Karpas-422 (cell line): Measurements from ENCODE around the gene GCFC2. TPM values are rescaled to one million over a fixed set of nuclear protein-coding genes. Genes with fewer than 3 reads are reported as not detected.
A peak's percentile ranks its signal among the peaks of the same experiment; 100 is the strongest.

ENCODE experiments used
- DNase-seq: peaks from one replicate; pipeline ENCODE4 v3.0.0-alpha.2; 2015
- H2AFZ ChIP-seq: fragments of 200-600 bp; sonication (generic); 2 replicates; pipeline ENCODE4 v1.6.1; 2014; ENCODE audit warnings: antibody characterized with exemption, low read length, mixed read lengths
- H3K27ac ChIP-seq: fragments of 200-600 bp; sonication (generic); 2 replicates; pipeline ENCODE4 v1.5.1; 2014; ENCODE audit warnings: mild to moderate bottlenecking, low read length, moderate library complexity
- H3K27me3 ChIP-seq: fragments of 200-600 bp; sonication (generic); 2 replicates; pipeline ENCODE4 v1.6.1; 2014; ENCODE audit warnings: low read length, mixed read lengths
- H3K36me3 ChIP-seq: fragments of 200-600 bp; sonication (generic); 2 replicates; pipeline ENCODE4 v1.6.1; 2014; ENCODE audit warnings: low read length, mixed read lengths; ENCODE audit not compliant: insufficient read depth
- H3K4me1 ChIP-seq: fragments of 200-600 bp; sonication (generic); 2 replicates; pipeline ENCODE4 v1.6.1; 2014; ENCODE audit warnings: mild to moderate bottlenecking, low read length, mixed read lengths
- H3K4me2 ChIP-seq: fragments of 200-600 bp; sonication (generic); 2 replicates; pipeline ENCODE4 v1.6.1; 2014; ENCODE audit warnings: low read length, low read depth, mild to moderate bottlenecking; ENCODE audit not compliant: poor library complexity, severe bottlenecking
- H3K4me3 ChIP-seq: fragments of 200-600 bp; sonication (generic); 2 replicates; pipeline ENCODE4 v1.5.1; 2014; ENCODE audit warnings: mild to moderate bottlenecking, antibody characterized with exemption, low read length, mixed read lengths
- H3K79me2 ChIP-seq: fragments of 200-600 bp; sonication (generic); 2 replicates; pipeline ENCODE4 v1.6.1; 2014; ENCODE audit warnings: mild to moderate bottlenecking, low read length, mixed read lengths
- H3K9ac ChIP-seq: fragments of 200-600 bp; sonication (generic); 2 replicates; pipeline ENCODE4 v1.6.0; 2014; ENCODE audit warnings: low read length
- H3K9me2 ChIP-seq: fragments of 200-600 bp; sonication (generic), shearing (Covaris generic); replicated peaks from 2 replicates; pipeline ENCODE4 v1.6.0; 2014; ENCODE audit warnings: mild to moderate bottlenecking, low read length, moderate library complexity; ENCODE audit not compliant: insufficient read depth
- H3K9me3 ChIP-seq: fragments of 300-700, 200-600 bp; sonication (generic); 2 replicates; pipeline ENCODE4 v1.6.1; 2014; ENCODE audit warnings: low read length, mixed read lengths
- H4K20me1 ChIP-seq: fragments of 200-600 bp; sonication (generic); 2 replicates; pipeline ENCODE4 v1.6.1; 2014; ENCODE audit warnings: mild to moderate bottlenecking, antibody characterized with exemption, low read length, low read depth; ENCODE audit not compliant: insufficient read depth
- total RNA-seq: library from RNA; depleted of rRNA; stranded (reverse); fragments of >200 nt; shearing (Covaris generic); gene quantifications from 2 replicates; pipeline ENCODE4 v1.2.3, GENCODE V29; 2014; ENCODE audit warnings: low replicate concordance

Gene GCFC2
- total RNA-seq, 1 experiment from 2014 or later, result 108 TPM

DNA sequence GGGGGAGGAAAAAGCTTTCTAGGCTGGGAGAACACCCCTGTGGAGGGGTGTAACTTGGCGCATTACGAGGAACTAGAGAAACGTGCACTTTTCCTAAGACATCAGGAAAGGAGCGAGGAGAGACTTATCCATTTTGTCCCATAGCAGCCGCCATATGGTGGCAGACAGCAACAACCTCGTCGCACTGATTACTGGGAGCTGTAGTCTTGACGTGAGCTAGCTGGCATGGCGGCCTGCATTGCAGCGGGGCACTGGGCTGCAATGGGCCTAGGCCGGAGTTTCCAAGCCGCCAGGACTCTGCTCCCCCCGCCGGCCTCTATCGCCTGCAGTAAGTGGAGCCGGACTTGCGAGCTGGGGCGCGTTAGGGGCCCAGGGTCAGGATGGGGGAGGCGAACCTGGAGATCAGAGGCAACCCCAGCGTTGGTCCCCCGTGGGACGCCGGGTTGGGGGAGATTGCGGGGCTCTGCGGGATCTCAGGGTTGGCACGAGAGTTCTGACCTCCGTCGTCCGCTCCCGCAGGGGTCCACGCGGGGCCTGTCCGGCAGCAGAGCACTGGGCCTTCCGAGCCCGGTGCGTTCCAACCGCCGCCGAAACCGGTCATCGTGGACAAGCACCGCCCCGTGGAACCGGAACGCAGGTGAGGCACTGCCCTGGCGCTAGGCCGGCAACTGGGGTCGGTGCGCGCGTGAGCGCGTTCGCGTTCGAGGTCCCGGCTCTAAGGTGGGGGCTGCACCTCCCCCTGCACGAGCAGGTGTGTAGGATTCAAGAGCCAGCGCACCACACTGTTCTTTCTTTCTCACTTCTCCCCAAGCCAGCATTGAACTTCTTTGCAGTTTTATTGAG, 63.9 kb downstream of the GCFC2 start, which contains the start of gene MRPL19:
Gene MRPL19 (plus strand): TSS at position 201 of the 843 bp plus-strand sequence. CDS start 25 bp downstream, at position 226.
- H3K9me3 ChIP-seq, result no peaks in the 10 kb centered on the region
- H3K9ac ChIP-seq, result peak within 1 kb of the TSS; percentile 84
- peak within 1 kb of the TSS; percentile 83 for H3K4me3 ChIP-seq
- peak within 1 kb of the TSS; percentile 97 for H2AFZ ChIP-seq
- no peaks in the 10 kb centered on the region for H3K9me2 ChIP-seq
- H3K36me3 ChIP-seq, result peaks cover 27% of the 10 kb centered on the region
- H3K4me2 ChIP-seq, result peak within 1 kb of the TSS; percentile 95
- H3K27ac ChIP-seq, result peak within 1 kb of the TSS; percentile 50
- peaks cover 52% of the 10 kb centered on the region for H3K79me2 ChIP-seq
- H3K4me1 ChIP-seq, result peaks cover 23% of the 10 kb centered on the region
- DNase-seq, result peak; percentile 97
- H3K27me3 ChIP-seq, result no peaks in the 10 kb centered on the region
- H4K20me1 ChIP-seq, result no peaks in the 10 kb centered on the region

DNA sequence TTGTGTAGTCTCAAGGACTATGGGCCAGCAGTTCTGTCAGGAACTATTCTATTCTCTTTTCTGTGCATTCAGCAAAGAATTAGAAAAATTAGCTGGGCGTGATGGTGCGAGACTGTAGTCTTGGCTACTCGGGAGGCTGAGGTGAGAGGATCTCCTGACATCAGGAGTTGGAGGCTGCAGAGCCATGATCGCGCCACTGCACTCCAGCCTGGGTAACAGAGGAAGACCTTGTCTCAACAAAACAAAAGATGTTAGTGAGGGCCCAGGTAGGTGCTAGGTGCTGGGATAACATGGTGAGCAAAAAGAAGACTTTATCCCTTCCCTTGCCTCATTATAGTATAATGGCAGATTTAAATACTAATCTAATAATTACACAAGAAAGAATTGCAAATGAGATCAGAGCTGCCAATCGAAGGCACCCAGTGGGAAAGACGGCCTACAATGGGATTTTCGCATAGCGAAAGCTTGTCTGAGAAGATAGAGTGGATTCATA, 64.6 kb downstream of the GCFC2 start:
- peaks cover 46% of the 10 kb centered on the region for H3K79me2 ChIP-seq
- H3K36me3 ChIP-seq, result peaks cover 20% of the 10 kb centered on the region
- H3K4me3 ChIP-seq, result peak overlapping the region; percentile 83
- no peaks in the 10 kb centered on the region for H3K9me3 ChIP-seq
- peak overlapping the region; percentile 97 for H2AFZ ChIP-seq
- peak overlapping the region; percentile 95 for H3K4me2 ChIP-seq
- peak overlapping the region; percentile 84 for H3K9ac ChIP-seq
- H3K27ac ChIP-seq, result no peak overlapping the region
- peak; percentile 50 for DNase-seq
- H3K9me2 ChIP-seq, result no peaks in the 10 kb centered on the region
- peaks cover 23% of the 10 kb centered on the region for H3K4me1 ChIP-seq
- H3K27me3 ChIP-seq, result no peaks in the 10 kb centered on the region
- H4K20me1 ChIP-seq, result no peaks in the 10 kb centered on the region

DNA sequence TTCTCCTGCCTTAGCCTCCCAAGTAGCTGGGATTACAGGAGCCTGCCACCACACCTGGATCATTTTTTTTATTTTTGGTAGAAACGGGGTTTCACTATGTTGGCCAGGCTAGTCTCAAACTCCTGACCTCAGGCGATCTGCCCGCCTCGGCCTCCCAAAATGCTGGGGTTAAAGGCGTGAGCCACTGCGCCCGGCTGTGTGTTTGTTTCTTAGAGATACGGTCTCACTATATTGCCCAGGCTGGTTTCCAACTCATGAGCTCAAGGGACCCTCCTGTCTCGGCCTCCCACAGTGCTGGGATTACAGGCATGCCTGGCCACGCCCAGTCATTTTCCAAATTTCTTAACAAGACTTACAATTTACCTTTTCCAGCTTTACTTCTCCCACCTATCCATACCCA, 65.1 kb downstream of the GCFC2 start:
- peaks cover 41% of the 10 kb centered on the region for H3K79me2 ChIP-seq
- peaks cover 23% of the 10 kb centered on the region for H3K4me1 ChIP-seq
- H3K9me2 ChIP-seq, result no peaks in the 10 kb centered on the region
- peak overlapping the region; percentile 97 for H2AFZ ChIP-seq
- peak overlapping the region; percentile 95 for H3K4me2 ChIP-seq
- peaks cover 18% of the 10 kb centered on the region for H3K36me3 ChIP-seq
- H3K27me3 ChIP-seq, result no peaks in the 10 kb centered on the region
- 0 out of 2 replicates have a peak overlapping the region, but pooled peaks have one; percentile 83 for H3K4me3 ChIP-seq
- DNase-seq, result no peak
- no peak overlapping the region for H3K9ac ChIP-seq
- no peaks in the 10 kb centered on the region for H4K20me1 ChIP-seq
- no peaks in the 10 kb centered on the region for H3K9me3 ChIP-seq
- no peak overlapping the region for H3K27ac ChIP-seq

- Histone ChIP-seq H3K4me1 (peaks cover 22% of the 10 kb centered on the region), H3K27ac (no peak overlapping the region), H3K79me2 (peaks cover 24% of the 10 kb centered on the region), H3K4me3 (no peak overlapping the region), H3K9me2 (no peaks in the 10 kb centered on the region), H3K4me2 (no peak overlapping the region), H3K9me3 (no peaks in the 10 kb centered on the region), H3K9ac (no peak overlapping the region), H2AFZ (no peak overlapping the region), H3K27me3 (no peaks in the 10 kb centered on the region), H4K20me1 (no peaks in the 10 kb centered on the region), H3K36me3 (peaks cover 2% of the 10 kb centered on the region)
- no peak for DNase-seq
Measured at GRCh38 chr2:75643980-75644379, 66.7 kb downstream of the GCFC2 start.

DNA sequence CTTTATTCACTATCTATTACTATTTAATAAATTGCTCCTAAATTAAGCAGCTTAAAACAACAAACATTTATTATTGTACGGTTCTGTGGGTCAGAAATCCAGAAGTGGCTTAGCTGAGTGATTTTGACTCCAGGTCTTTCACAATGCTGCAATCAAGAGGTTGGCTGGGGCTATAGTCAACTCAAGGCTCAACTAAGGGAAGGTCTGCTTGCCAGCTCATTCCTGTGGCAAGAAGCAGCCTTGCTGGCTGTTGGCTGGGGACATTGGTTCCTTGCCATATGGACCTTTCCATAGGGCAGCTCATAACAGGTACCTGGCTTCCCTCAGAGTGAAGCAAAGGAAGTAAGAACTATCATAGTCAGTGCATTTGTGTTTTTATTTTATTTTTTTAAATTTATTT, 69.1 kb downstream of the GCFC2 start:
- Histone ChIP-seq H2AFZ (no peak overlapping the region), H4K20me1 (no peaks in the 10 kb centered on the region), H3K27ac (no peak overlapping the region), H3K4me1 (peaks cover 7% of the 10 kb centered on the region), H3K27me3 (no peaks in the 10 kb centered on the region), H3K9me3 (no peaks in the 10 kb centered on the region), H3K36me3 (no peaks in the 10 kb centered on the region), H3K4me2 (no peak overlapping the region), H3K9me2 (no peaks in the 10 kb centered on the region), H3K79me2 (peaks cover under 1% of the 10 kb centered on the region; the same call in 1 of the 2 replicates), H3K9ac (no peak overlapping the region), H3K4me3 (no peak overlapping the region)
- DNase-seq, result no peak

- 0 out of 2 replicates have a peak overlapping the region, but pooled peaks have one; percentile 2 for H2AFZ ChIP-seq
- H3K9me2 ChIP-seq, result no peaks in the 10 kb centered on the region
- no peaks in the 10 kb centered on the region for H3K79me2 ChIP-seq
- H3K27me3 ChIP-seq, result no peaks in the 10 kb centered on the region
- no peaks in the 10 kb centered on the region for H4K20me1 ChIP-seq
- H3K36me3 ChIP-seq, result no peaks in the 10 kb centered on the region
- H3K4me3 ChIP-seq, result no peak overlapping the region
- H3K9me3 ChIP-seq, result no peaks in the 10 kb centered on the region
- H3K4me1 ChIP-seq, result no peaks in the 10 kb centered on the region
- no peak overlapping the region for H3K4me2 ChIP-seq
- DNase-seq, result peak; percentile 88
- no peak overlapping the region for H3K27ac ChIP-seq
- no peak overlapping the region for H3K9ac ChIP-seq
Measured at GRCh38 chr2:75640621-75641121, 70.0 kb downstream of the GCFC2 start.

- no peaks in the 10 kb centered on the region for H3K36me3 ChIP-seq
- H3K4me2 ChIP-seq, result no peak overlapping the region
- H3K9ac ChIP-seq, result no peak overlapping the region
- no peak overlapping the region for H3K4me3 ChIP-seq
- no peak for DNase-seq
- H2AFZ ChIP-seq, result no peak overlapping the region
- H3K27ac ChIP-seq, result no peak overlapping the region
- H3K9me2 ChIP-seq, result no peaks in the 10 kb centered on the region
- no peaks in the 10 kb centered on the region for H3K4me1 ChIP-seq
- H3K27me3 ChIP-seq, result no peaks in the 10 kb centered on the region
- no peaks in the 10 kb centered on the region for H3K9me3 ChIP-seq
- no peaks in the 10 kb centered on the region for H3K79me2 ChIP-seq
- no peaks in the 10 kb centered on the region for H4K20me1 ChIP-seq
Measured at GRCh38 chr2:75637568-75637967, 73.1 kb downstream of the GCFC2 start.

GRCh38 chr2:75634945-75635344, 75.8 kb downstream of the GCFC2 start:
- Histone ChIP-seq H2AFZ (no peak overlapping the region), H3K27ac (no peak overlapping the region), H3K4me3 (no peak overlapping the region), H4K20me1 (no peaks in the 10 kb centered on the region), H3K9me2 (no peaks in the 10 kb centered on the region), H3K4me2 (no peak overlapping the region), H3K4me1 (no peaks in the 10 kb centered on the region), H3K36me3 (no peaks in the 10 kb centered on the region), H3K9ac (no peak overlapping the region), H3K9me3 (no peaks in the 10 kb centered on the region), H3K79me2 (no peaks in the 10 kb centered on the region), H3K27me3 (no peaks in the 10 kb centered on the region)
- DNase-seq, result no peak
